ENCODE measurements around the gene GOLGA6L7. TPM values are rescaled to one million over a fixed set of nuclear protein-coding genes. Genes with fewer than 3 reads are reported as not detected.

Gene GOLGA6L7
- total and polyA plus RNA-seq, 2 of the 4 experiments (the other 2 are of a cell fraction): not detected

DNA sequence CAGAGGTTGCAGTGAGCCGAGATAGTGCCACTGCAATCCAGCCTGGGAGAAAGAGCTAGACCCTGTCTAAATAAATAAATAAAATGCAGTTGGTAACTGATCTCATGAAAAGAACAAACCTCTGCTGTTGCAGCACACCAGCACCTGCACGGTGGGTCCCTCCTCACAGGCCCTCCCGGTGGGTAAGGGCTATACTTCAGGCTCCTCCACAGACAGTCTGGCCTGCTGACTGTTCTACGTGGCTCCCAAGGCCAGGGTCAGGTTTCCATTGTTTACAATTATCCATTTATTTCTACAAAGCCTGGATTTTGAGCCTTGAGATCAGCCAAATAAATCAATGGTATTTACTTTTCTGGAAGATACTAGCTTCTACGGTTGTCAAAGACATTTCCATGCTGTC is 32.2 kb upstream of the GOLGA6L7 start:
- Histone ChIP-seq H4K91ac (ENCODE audit: insufficient read depth, low read depth, low read length) (no peak overlapping the region), H4K5ac (ENCODE audit: low read depth, low read length) (no peak overlapping the region), H3K9me1 (ENCODE audit: insufficient read depth, low read length) (no peaks in the 10 kb centered on the region), H3K27me3 (ENCODE audit: control insufficient read depth, insufficient read depth, low read length) (peaks cover 4% of the 10 kb centered on the region), H3K4ac (ENCODE audit: low read depth, low read length) (no peak overlapping the region), H2AFZ (replicated peaks; ENCODE audit: low read length, poor library complexity) (no peak overlapping the region), H2BK20ac (ENCODE audit: low read depth, low read length) (no peak overlapping the region), H2BK15ac (ENCODE audit: low read depth, low read length) (no peak overlapping the region), H3K56ac (ENCODE audit: extremely low read depth, insufficient read depth, low read length) (no peak overlapping the region), H4K8ac (ENCODE audit: low read depth in 2 of 2, low read length in 2 of 2) (no peak overlapping the region), H3K4me3 (ENCODE audit: insufficient read depth, low read depth, low read length) (no peak overlapping the region), H3K9ac (ENCODE audit: low read depth, low read length) (no peak overlapping the region), H2AK5ac (ENCODE audit: low read depth, low read length) (no peak overlapping the region), H4K20me1 (ENCODE audit: insufficient read depth, low read length) (no peaks in the 10 kb centered on the region), H3K4me1 (ENCODE audit: control insufficient read depth, insufficient read depth, low read length) (no peaks in the 10 kb centered on the region; the same call in 1 of the 2 replicates), H3K14ac (replicated peaks; ENCODE audit: low read depth, low read length) (no peak overlapping the region), H3K27ac (ENCODE audit: insufficient read depth, low read length) (no peak overlapping the region), H2BK120ac (ENCODE audit: low read depth, low read length) (no peak overlapping the region), H3K79me1 (ENCODE audit: low read depth in 1 of 2, low read length in 2 of 2) (no peaks in the 10 kb centered on the region; a peak in 1 of 4 replicates), H3K4me2 (ENCODE audit: low read depth, low read length) (no peak overlapping the region), H2AK9ac (replicated peaks; ENCODE audit: low read depth, low read length, poor library complexity) (no peak overlapping the region), H3K18ac (ENCODE audit: low read depth, low read length) (no peak overlapping the region), H3K36me3 (ENCODE audit: control insufficient read depth, insufficient read depth, low read length) (no peaks in the 10 kb centered on the region), H3K9me3 (ENCODE audit: control insufficient read depth, insufficient read depth, low read length) (no peaks in the 10 kb centered on the region), H2BK5ac (ENCODE audit: low read depth, low read length, poor library complexity, severe bottlenecking) (no peak overlapping the region), H3K23ac (ENCODE audit: low read depth, low read length) (peak overlapping the region; percentile 69)
- intact Hi-C loops (cut with micrococcal nuclease): loop anchor here (1.0 to 2.0 kb wide), 3 partner anchors 94 to 223 kb away; no protein-coding TSS in a partner anchor
- DNase-seq (no peak), ATAC-seq (ENCODE audit: low read depth) (no peak)
- ChIA-PET CTCF (interaction anchor here (1.5 kb wide), 1 partner anchor 222 kb away, joined by 5 read pairs; no protein-coding TSS in a partner anchor), POLR2A (ENCODE audit: unreplicated experiment) (no interaction called here)
- in situ Hi-C loops (cut with MboI; ENCODE audit: low sequenced_read_pairs): loop anchor here (5.0 to 10.0 kb wide), 2 partner anchors 94 to 222 kb away; no protein-coding TSS in a partner anchor
- no TSS peak for BruUV-seq (replicated peaks)
- no peak for TF ChIP-seq MAFK (IDR thresholded peaks at IDR 0.05; ENCODE audit: low read depth, low read length)
- no peak for TF ChIP-seq CHD1 (IDR thresholded peaks at IDR 0.05; ENCODE audit: low read depth, low read length)
- no peak for TF ChIP-seq MAZ (IDR thresholded peaks at IDR 0.05; ENCODE audit: borderline replicate concordance, low read depth, low read length)
- no peak for TF ChIP-seq FOS (IDR thresholded peaks at IDR 0.05; ENCODE audit: low read depth, low read length)
- TF ChIP-seq RCOR1 (IDR thresholded peaks at IDR 0.05; ENCODE audit: insufficient replicate concordance, low read length): no peak
- no peak for TF ChIP-seq RFX5 (IDR thresholded peaks at IDR 0.05; ENCODE audit: low read depth, low read length)
- TF ChIP-seq NFE2L2 (IDR thresholded peaks at IDR 0.05; ENCODE audit: low read depth, low read length): no peak
- no peak for TF ChIP-seq SMC3 (IDR thresholded peaks at IDR 0.05; ENCODE audit: low read depth, low read length)
- TF ChIP-seq, protein P1, sequence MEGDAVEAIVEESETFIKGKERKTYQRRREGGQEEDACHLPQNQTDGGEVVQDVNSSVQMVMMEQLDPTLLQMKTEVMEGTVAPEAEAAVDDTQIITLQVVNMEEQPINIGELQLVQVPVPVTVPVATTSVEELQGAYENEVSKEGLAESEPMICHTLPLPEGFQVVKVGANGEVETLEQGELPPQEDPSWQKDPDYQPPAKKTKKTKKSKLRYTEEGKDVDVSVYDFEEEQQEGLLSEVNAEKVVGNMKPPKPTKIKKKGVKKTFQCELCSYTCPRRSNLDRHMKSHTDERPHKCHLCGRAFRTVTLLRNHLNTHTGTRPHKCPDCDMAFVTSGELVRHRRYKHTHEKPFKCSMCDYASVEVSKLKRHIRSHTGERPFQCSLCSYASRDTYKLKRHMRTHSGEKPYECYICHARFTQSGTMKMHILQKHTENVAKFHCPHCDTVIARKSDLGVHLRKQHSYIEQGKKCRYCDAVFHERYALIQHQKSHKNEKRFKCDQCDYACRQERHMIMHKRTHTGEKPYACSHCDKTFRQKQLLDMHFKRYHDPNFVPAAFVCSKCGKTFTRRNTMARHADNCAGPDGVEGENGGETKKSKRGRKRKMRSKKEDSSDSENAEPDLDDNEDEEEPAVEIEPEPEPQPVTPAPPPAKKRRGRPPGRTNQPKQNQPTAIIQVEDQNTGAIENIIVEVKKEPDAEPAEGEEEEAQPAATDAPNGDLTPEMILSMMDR (conservative IDR thresholded peaks at IDR 0.05; ENCODE audit: low read depth, low read length): no peak
- TF ChIP-seq BHLHE40 (IDR thresholded peaks at IDR 0.05; ENCODE audit: low read depth, low read length): no peak
- no CpG with 5 or more reads among the region's 5 CpGs for WGBS, 2 experiments (ENCODE audit: extremely low coverage in 2 of 2, insufficient read length in 1 of 2)
- dilution Hi-C loops (cut with HindIII; ENCODE audit: low sequenced_read_pairs, unreplicated experiment): no loop called here

All from IMR-90 (cell line).